HepG2 (cell line): ENCODE data around the gene ARID5B. TPM values are rescaled to one million over a fixed set of nuclear protein-coding genes. Genes with fewer than 3 reads are reported as not detected.

Experiments used
- ATAC-seq: fragments of 200-7000 bp; cut with Tn5 transposase; 3 replicates; pipeline ENCODE4 v1.9.1; 2020; ENCODE audit warnings: mild to moderate bottlenecking, moderate library complexity
- BruUV-seq: library from RNA; stranded (reverse); fragments of 400-500 nt; replicated peaks from 2 replicates; lab custom pipeline; 2021; lab: Mats Ljungman, UMichigan
- CTCF ChIA-PET: fragments of 300-600 bp; formaldehyde crosslinking; extraction: SDS; loops from one replicate; lab custom pipeline; 2021; ENCODE audit warnings: low total read pairs, inconsistent platforms, low intra/inter-chr PET ratio; lab: Yijun Ruan, JAX
- POLR2A ChIA-PET: fragments of 350-600 bp; sonication (Branson Sonifier 250); formaldehyde crosslinking; loops from one replicate; lab custom pipeline; 2020; ENCODE audit warnings: antibody characterized with exemption, inconsistent platforms; lab: Yijun Ruan, JAX
- DNase-seq: peaks from one replicate; pipeline ENCODE4 v3.0.0-alpha.2; 2015; ENCODE audit warnings: low spot score
- FAIRE-seq: peaks from 3 replicates; lab custom pipeline; 2011; peaks lifted over from hg19 to GRCh38; lab: Jason Lieb, UNC
- H2AFZ ChIP-seq: one replicate; pipeline ENCODE4 v1.6.1; 2011; ENCODE audit warnings: low read length, inconsistent platforms
- H3K27ac ChIP-seq: fragments of 300-600 bp; 3 replicates; pipeline ENCODE4 v1.8.0; 2011; ENCODE audit warnings: mixed run types, mild to moderate bottlenecking, mixed read lengths, low read length, inconsistent platforms; ENCODE audit not compliant: insufficient read depth; ENCODE audit errors: extremely low read length
- H3K27me3 ChIP-seq, 2 experiments: fragments of 200-600 bp in 1 of 2; 2 replicates in 1 of 2; 3 replicates in 1 of 2; pipeline versions ENCODE4 v1.6.0 to v1.8.0; 2011; ENCODE audit warnings: low read length in 2 of 2, mild to moderate bottlenecking in 2 of 2, moderate library complexity in 2 of 2, inconsistent platforms in 1 of 2; ENCODE audit not compliant: insufficient read depth in 2 of 2, control insufficient read depth in 1 of 2
- H3K36me3 ChIP-seq, 2 experiments: fragments of 200-600 bp in 1 of 2; replicated peaks in 1 of 2; 2 replicates in 1 of 2; 3 replicates in 1 of 2; pipeline versions ENCODE4 v1.5.1 to v1.8.0; 2011; ENCODE audit warnings: low read length in 2 of 2, inconsistent platforms in 1 of 2; ENCODE audit not compliant: insufficient read depth in 2 of 2, control insufficient read depth in 1 of 2
- H3K4me1 ChIP-seq: 2 replicates; pipeline ENCODE4 v1.5.1; 2012; ENCODE audit warnings: low read length, inconsistent platforms; ENCODE audit not compliant: insufficient read depth
- H3K4me2 ChIP-seq: 2 replicates; pipeline ENCODE4 v1.6.0; 2011; ENCODE audit warnings: low read depth, low read length, inconsistent platforms
- H3K4me3 ChIP-seq, 3 experiments: fragments of 200-600 bp in 1 of 3; sonication (generic), shearing (Covaris generic) in 1 of 3; replicated peaks in 1 of 3; 2 replicates each; pipeline ENCODE4 v1.5.1; 2011 to 2016; ENCODE audit warnings: low read length in 3 of 3, inconsistent platforms in 2 of 3, low read depth in 2 of 3, mild to moderate bottlenecking in 2 of 3, control low read depth in 1 of 3, mixed read lengths in 1 of 3; ENCODE audit not compliant: insufficient read depth in 1 of 3
- H3K79me2 ChIP-seq: one replicate; pipeline ENCODE4 v1.6.1; 2011; ENCODE audit warnings: low read length, inconsistent platforms; ENCODE audit not compliant: insufficient read depth
- H3K9ac ChIP-seq: 2 replicates; pipeline ENCODE4 v1.6.0; 2011; ENCODE audit warnings: mild to moderate bottlenecking, low read depth, low read length, inconsistent platforms; ENCODE audit not compliant: insufficient read depth
- H3K9me3 ChIP-seq: 2 replicates; pipeline ENCODE4 v1.5.1; 2012; ENCODE audit warnings: mild to moderate bottlenecking, low read length
- H4K20me1 ChIP-seq: 2 replicates; pipeline ENCODE4 v1.6.0; 2011; ENCODE audit warnings: inconsistent platforms, mild to moderate bottlenecking, low read length, moderate library complexity; ENCODE audit not compliant: insufficient read depth
- AGO2 ChIP-seq: fragments of 200-400 bp; formaldehyde crosslinking; optimal IDR thresholded peaks from 2 replicates; pipeline ENCODE3; 2017; ENCODE audit warnings: mild to moderate bottlenecking, low read depth, low read length, moderate library complexity
- BORCS8-MEF2B ChIP-seq: sonication (generic); formaldehyde crosslinking; IDR thresholded peaks from 2 replicates; pipeline ENCODE4 v1.8.0; 2022; ENCODE audit warnings: mild to moderate bottlenecking, missing genetic modification reagents
- FOXM1 ChIP-seq: sonication (generic); formaldehyde crosslinking; IDR thresholded peaks from 2 replicates; pipeline ENCODE4 v1.5.0; 2020; ENCODE audit warnings: missing genetic modification reagents
- HNRNPL ChIP-seq: fragments of 200-400 bp; formaldehyde crosslinking; IDR thresholded peaks from 2 replicates; pipeline ENCODE4 v1.6.1; 2017; ENCODE audit warnings: mild to moderate bottlenecking, low read depth, low read length
- MIER2 ChIP-seq: IDR thresholded peaks from 2 replicates; pipeline ENCODE4 v1.6.1; 2016; ENCODE audit warnings: missing biosample characterization, missing genetic modification reagents
- MYC ChIP-seq: sonication (generic); formaldehyde crosslinking; IDR thresholded peaks from 2 replicates; pipeline ENCODE4 v1.9.0; 2021; ENCODE audit warnings: missing genetic modification reagents, borderline replicate concordance
- NPAS2 ChIP-seq: sonication (generic); formaldehyde crosslinking; IDR thresholded peaks from 2 replicates; pipeline ENCODE4 v1.8.0; 2022; ENCODE audit warnings: mild to moderate bottlenecking, missing genetic modification reagents, borderline replicate concordance
- SATB2 ChIP-seq: sonication (generic); formaldehyde crosslinking; IDR thresholded peaks from 2 replicates; pipeline ENCODE4 v1.5.0; 2020; ENCODE audit warnings: missing genetic modification reagents
- ZBTB42 ChIP-seq: sonication (generic); formaldehyde crosslinking; IDR thresholded peaks from 2 replicates; pipeline ENCODE4 v1.5.0; 2020; ENCODE audit warnings: mild to moderate bottlenecking, missing genetic modification reagents
- ZFP36L1 ChIP-seq: sonication (generic); formaldehyde crosslinking; IDR thresholded peaks from 2 replicates; pipeline ENCODE4 v1.8.0; 2022; ENCODE audit warnings: mild to moderate bottlenecking, missing genetic modification reagents, moderate library complexity
- ZNF614 ChIP-seq: IDR thresholded peaks from 2 replicates; pipeline ENCODE4 v1.6.1; 2018; ENCODE audit warnings: missing biosample characterization, missing genetic modification reagents, inconsistent platforms, borderline replicate concordance
- ZSCAN9 ChIP-seq: IDR thresholded peaks from 2 replicates; pipeline ENCODE4 v1.6.1; 2016; ENCODE audit warnings: borderline replicate concordance
- WGBS: methylation state at CpG from one replicate; pipeline ENCODE4 v1.1.6; 2017; ENCODE audit warnings: low lambda C conversion rate; 5-methylcytosine and 5-hydroxymethylcytosine counted together
- in situ Hi-C: cut with HindIII; loops from 2 replicates; pipeline ENCODE4 v1.10.0; 2017; ENCODE audit warnings: low pct_unique_long_range_greater_than_20kb; ENCODE audit not compliant: extremely low pct_ligation_motif_present
- intact Hi-C: fragments of 100-400 bp; cut with micrococcal nuclease; formaldehyde crosslinking; loops from one replicate; pipeline ENCODE4 v1.10.0; 2022; ENCODE audit not compliant: unreplicated experiment
- polyA plus RNA-seq, 8 experiments: library from polyadenylated mRNA; depleted of rRNA in 3 of 8; stranded (reverse) in 7 of 8; unstranded in 1 of 8; fragments of >200 nt; fragmentation: Illumina TruSeq in 4 of 8; extraction: Trizol in 4 of 8; gene quantifications; 2 replicates each; pipeline versions ENCODE4 v1.2.1 to v1.2.3, GENCODE V29; 2011 to 2016; ENCODE audit warnings: low read depth in 4 of 8, missing spikeins in 1 of 8, mixed read lengths in 1 of 8; ENCODE audit not compliant: insufficient read depth in 1 of 8
- total RNA-seq, 5 experiments: library from RNA; depleted of rRNA; stranded (reverse); fragments of >200 nt; fragmentation: Illumina TruSeq; extraction: Trizol; gene quantifications; 2 replicates each; pipeline ENCODE4 v1.2.3, GENCODE V29; 2016; ENCODE audit warnings: low read depth in 1 of 5
- TF ChIP-seq, protein P1 (sequence below): sonication (generic); formaldehyde crosslinking; IDR thresholded peaks from 2 replicates; pipeline ENCODE4 v1.5.0; 2020; ENCODE audit warnings: mild to moderate bottlenecking, missing genetic modification reagents, borderline replicate concordance
- TF ChIP-seq, protein P2 (sequence below): sonication (generic); formaldehyde crosslinking; IDR thresholded peaks from 2 replicates; pipeline ENCODE4 v1.8.0; 2022; ENCODE audit warnings: missing genetic modification reagents, low read depth, mild to moderate bottlenecking, borderline replicate concordance
- TF ChIP-seq, protein P3 (sequence below): sonication (generic); formaldehyde crosslinking; IDR thresholded peaks from 2 replicates; pipeline ENCODE4 v1.4.0; 2020; ENCODE audit warnings: mild to moderate bottlenecking, missing genetic modification reagents
- TF ChIP-seq, protein P4 (sequence below): IDR thresholded peaks from 2 replicates; pipeline ENCODE4 v1.6.1; 2016; ENCODE audit warnings: control low read depth

ARID5B gene
- total and polyA plus RNA-seq, 2 of the 13 experiments (the other 11 are each of a cell fraction or from before 2014, with no cell fraction given), result 6.2 to 21.1 TPM

DNA sequence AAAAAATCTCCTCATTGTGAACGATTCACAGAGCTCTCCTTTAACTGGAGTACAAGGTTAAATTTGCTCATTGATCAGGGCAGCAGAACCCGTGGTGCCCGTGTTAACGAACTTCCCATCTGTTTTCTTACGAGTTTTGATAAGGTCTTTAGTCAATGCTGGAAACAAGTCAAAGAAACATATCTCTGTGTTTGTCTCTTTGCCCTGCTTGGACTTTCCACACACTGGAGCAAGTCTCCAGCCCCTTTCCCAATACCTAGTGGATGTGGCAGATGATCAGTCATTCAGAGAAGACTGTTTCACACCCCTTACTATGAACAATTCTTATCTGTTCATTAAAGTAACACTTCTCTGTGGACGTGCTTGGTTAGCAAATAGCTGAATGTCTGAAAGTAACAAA is 121.3 kb downstream of the ARID5B start:
- CTCF ChIA-PET, result no interaction called here
- no TSS peak for BruUV-seq
- TF ChIP-seq, protein P1, sequence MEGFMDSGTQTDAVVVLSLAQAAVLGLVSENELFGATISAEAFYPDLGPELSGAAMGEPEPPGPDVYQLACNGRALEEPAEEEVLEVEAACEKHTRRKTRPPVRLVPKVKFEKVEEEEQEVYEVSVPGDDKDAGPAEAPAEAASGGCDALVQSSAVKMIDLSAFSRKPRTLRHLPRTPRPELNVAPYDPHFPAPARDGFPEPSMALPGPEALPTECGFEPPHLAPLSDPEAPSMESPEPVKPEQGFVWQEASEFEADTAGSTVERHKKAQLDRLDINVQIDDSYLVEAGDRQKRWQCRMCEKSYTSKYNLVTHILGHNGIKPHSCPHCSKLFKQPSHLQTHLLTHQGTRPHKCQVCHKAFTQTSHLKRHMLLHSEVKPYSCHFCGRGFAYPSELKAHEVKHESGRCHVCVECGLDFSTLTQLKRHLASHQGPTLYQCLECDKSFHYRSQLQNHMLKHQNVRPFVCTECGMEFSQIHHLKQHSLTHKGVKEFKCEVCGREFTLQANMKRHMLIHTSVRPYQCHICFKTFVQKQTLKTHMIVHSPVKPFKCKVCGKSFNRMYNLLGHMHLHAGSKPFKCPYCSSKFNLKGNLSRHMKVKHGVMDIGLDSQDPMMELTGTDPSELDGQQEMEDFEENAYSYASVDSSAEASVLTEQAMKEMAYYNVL (CRISPR knock-in tag), result no peak
- TF ChIP-seq, protein P2, sequence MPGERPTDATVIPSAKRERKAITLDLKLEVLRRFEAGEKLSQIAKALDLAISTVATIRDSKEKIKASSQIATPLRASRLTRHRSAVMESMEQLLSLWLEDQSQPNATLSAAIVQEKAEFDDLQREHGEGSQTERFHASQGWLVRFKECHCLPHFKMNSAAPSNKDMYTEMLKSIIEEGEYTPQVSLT (CRISPR knock-in tag), result no peak
- no peak for TF ChIP-seq AGO2
- no peak for TF ChIP-seq ZFP36L1 (CRISPR knock-in tag)
- TF ChIP-seq, protein P3, sequence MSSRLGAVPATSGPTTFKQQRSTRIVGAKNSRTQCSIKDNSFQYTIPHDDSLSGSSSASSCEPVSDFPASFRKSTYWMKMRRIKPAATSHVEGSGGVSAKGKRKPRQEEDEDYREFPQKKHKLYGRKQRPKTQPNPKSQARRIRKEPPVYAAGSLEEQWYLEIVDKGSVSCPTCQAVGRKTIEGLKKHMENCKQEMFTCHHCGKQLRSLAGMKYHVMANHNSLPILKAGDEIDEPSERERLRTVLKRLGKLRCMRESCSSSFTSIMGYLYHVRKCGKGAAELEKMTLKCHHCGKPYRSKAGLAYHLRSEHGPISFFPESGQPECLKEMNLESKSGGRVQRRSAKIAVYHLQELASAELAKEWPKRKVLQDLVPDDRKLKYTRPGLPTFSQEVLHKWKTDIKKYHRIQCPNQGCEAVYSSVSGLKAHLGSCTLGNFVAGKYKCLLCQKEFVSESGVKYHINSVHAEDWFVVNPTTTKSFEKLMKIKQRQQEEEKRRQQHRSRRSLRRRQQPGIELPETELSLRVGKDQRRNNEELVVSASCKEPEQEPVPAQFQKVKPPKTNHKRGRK (CRISPR knock-in tag), result no peak
- TF ChIP-seq, protein P4, sequence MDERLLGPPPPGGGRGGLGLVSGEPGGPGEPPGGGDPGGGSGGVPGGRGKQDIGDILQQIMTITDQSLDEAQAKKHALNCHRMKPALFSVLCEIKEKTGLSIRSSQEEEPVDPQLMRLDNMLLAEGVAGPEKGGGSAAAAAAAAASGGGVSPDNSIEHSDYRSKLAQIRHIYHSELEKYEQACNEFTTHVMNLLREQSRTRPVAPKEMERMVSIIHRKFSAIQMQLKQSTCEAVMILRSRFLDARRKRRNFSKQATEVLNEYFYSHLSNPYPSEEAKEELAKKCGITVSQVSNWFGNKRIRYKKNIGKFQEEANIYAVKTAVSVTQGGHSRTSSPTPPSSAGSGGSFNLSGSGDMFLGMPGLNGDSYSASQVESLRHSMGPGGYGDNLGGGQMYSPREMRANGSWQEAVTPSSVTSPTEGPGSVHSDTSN (CRISPR knock-in tag), result no peak
- TF ChIP-seq FOXM1 (CRISPR knock-in tag), result no peak
- TF ChIP-seq BORCS8-MEF2B (CRISPR knock-in tag), result no peak
- TF ChIP-seq ZNF614, result no peak
- no peak for TF ChIP-seq NPAS2 (CRISPR knock-in tag)
- no peak for TF ChIP-seq MIER2 (CRISPR knock-in tag)
- TF ChIP-seq SATB2 (CRISPR knock-in tag), result no peak
- TF ChIP-seq ZSCAN9 (CRISPR knock-in tag), result no peak
- no peak for TF ChIP-seq HNRNPL
- no peak for TF ChIP-seq ZBTB42 (CRISPR knock-in tag)
- TF ChIP-seq MYC (CRISPR knock-in tag), result no peak
- TF ChIP-seq, all 625 proteins: peak for 0
- DNase-seq (no peak), ATAC-seq (peak; percentile 54), FAIRE-seq (no peak)
- H3K9me3 ChIP-seq, result no peaks in the 10 kb centered on the region
- POLR2A ChIA-PET, result interaction anchor here (1.3 to 2.1 kb wide), 2 partner anchors 15 to 27 kb away, joined by 3 to 5 read pairs; no protein-coding TSS in a partner anchor
- H3K27ac ChIP-seq, result peak overlapping the region; percentile 35
- peaks cover 0 to 5% of the 10 kb centered on the region in 2 experiments; a peak in 3 of 5 replicates for H3K36me3 ChIP-seq
- no peak overlapping the region for H3K4me2 ChIP-seq
- H2AFZ ChIP-seq, result no peak overlapping the region
- no peaks in the 10 kb centered on the region for H3K27me3 ChIP-seq
- WGBS, result 65% methylated on average over 6 of the region's 6 CpGs
- H3K4me1 ChIP-seq, result peaks cover 35% of the 10 kb centered on the region
- H3K4me3 ChIP-seq, result no peak overlapping the region
- intact Hi-C loops, result no loop called here
- H3K79me2 ChIP-seq, result no peaks in the 10 kb centered on the region
- H3K9ac ChIP-seq, result no peak overlapping the region
- in situ Hi-C loops, result no loop called here
- H4K20me1 ChIP-seq, result no peaks in the 10 kb centered on the region
